Inferior parietal cortex (tissue), 1 donor: ENCODE measurements around the gene MARK3.
"Not testable (repeated sequence)": the region's sequence is repeated elsewhere in the genome, so short reads cannot be mapped to it uniquely, and the experiment has no call there.

ENCODE experiments used
- DNase-seq: peaks from one replicate; pipeline ENCODE4 v3.0.0-alpha.2; 2016; ENCODE audit errors: extremely low spot score

Gene MARK3

DNA sequence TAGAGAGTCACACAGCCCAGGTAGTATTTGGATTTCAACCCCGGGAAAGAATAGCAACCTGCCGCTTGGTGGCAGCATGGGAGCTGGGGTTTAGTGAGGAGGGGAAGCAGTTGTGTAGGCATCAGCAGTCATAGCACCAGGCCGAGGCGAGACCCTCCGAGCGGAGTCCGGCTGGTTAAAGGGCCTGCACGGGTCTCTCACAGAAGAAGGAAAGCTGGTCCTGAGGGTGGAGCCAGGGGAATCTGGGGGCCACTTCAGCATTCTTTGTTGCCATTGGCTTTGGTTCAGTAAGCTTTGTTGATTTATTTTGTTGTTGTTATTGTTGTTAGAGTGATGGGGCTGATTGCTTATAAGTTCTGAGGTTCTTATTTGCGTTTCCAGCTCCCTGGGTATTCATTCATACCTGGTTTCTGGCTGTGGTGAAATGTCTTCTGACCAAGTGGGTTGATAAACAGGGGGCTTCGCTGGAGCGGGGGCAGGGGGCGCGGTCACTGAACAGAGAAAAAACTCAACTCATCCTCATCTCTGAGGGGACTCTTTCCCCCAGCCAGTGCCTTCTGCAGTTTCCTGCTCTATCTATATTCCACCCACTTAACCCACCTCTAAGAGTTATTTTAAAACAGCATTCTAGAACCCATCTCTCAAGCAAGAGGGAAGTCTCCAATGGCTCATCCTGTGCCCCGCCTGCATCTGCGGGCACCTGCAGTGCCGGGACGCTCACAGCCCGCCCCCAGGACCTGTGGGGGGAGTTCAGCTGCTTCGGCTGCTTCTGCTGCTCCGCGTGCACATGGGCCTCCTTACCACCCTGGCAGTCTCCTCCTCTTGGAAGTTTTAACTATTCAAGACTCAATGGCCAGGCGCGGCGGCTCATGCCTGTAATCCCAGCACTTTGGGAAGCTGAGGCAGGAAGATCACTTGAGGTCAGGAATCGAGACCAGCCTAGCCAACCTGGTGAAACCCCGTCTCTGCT, 125.8 kb downstream of the MARK3 start:
- DNase-seq = no peak

- not testable (repeated sequence) for DNase-seq
Measured at GRCh38 chr14:103512180-103512579, 127.0 kb downstream of the MARK3 start.

- peak; percentile 67 for DNase-seq
Measured at GRCh38 chr14:103512701-103513611, 127.7 kb downstream of the MARK3 start.

GRCh38 chr14:103514596-103515421, 129.6 kb downstream of the MARK3 start:
- DNase-seq = no peak

- no peak for DNase-seq
Measured at GRCh38 chr14:103516426-103517173, 131.4 kb downstream of the MARK3 start.

GRCh38 chr14:103517174-103517566, 132.0 kb downstream of the MARK3 start:
- no peak for DNase-seq

- no peak for DNase-seq
Measured at GRCh38 chr14:103517721-103518421, 132.7 kb downstream of the MARK3 start.

- peak; percentile 70 for DNase-seq
Measured at GRCh38 chr14:103518422-103519042, 133.3 kb downstream of the MARK3 start.

DNA sequence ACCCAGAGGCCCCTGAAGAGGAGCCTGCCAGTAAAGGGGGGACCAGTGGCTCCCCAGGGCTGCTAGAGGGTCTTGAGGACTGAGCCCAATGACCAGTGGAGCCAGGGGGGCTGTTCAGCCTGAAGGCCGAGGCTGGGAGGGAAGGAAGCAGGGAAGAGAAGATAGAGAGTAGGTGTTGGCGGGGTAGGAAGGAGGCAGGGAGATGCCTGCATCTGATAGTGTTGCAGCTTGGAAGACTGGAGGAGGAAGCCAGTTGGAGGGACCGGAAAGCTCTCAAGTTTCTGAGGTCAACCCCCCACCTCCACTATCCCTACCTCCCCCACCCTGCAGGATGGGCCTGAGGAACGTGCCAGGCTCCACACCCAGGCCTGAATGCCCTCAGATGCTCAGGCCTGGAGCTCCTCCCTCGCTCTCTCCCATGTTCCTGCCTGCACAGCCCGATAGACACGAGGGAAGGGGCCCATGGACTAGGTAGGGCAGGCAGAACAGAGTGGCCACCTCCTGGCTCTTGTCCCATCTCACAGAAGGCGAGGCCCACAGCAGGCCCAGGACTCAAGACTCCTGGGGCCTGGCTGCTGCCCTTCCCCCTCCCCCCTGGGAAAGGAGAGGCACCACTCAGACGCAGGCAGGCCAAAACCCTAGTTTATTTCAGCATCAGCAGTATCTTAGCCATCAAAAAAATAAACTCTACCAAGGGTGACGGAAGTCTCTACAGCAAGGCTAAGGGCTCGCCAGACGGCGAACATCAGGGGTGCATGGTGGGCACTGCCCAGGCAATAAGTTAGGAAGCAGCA, 134.0 kb downstream of the MARK3 start:
- no peak for DNase-seq

DNA sequence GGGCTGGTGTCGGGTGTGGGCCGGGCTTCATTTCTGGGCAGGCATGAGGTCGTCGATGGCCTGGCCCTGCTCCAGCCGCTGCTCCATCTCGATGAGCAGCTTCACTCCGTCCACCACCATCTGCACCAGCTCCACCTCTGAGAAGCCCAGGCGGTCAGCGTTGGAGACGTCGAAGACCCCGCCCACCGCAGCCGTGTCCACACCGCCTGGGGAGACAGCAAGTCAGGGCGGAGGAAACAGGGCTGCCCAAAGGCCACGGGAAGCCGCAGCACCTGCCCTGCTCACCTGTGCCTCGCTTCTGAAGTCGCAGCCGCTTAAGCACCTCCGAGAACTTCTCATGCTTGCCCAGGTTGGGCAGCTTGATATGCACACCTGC, 134.6 kb downstream of the MARK3 start:
- DNase-seq = no peak

DNA sequence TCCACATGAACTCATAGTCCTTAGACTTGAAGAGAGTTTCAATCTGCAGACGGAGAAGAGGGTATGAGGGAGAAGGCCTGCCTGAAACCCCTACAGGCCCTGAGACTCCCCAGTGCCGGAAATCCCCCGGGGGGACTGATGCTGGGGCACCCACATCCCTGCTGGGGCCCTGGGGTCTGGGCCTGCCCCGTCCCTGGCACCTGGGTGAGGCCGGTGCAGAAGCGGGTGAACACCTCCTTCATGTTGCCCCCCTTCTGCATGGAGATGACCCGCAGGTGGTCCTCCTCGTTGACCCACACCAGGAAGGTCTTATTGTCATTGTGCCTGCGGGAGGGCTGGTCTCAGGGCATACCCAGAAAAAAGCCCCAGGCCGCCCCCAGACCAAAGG, 135.0 kb downstream of the MARK3 start:
- no peak for DNase-seq

DNA sequence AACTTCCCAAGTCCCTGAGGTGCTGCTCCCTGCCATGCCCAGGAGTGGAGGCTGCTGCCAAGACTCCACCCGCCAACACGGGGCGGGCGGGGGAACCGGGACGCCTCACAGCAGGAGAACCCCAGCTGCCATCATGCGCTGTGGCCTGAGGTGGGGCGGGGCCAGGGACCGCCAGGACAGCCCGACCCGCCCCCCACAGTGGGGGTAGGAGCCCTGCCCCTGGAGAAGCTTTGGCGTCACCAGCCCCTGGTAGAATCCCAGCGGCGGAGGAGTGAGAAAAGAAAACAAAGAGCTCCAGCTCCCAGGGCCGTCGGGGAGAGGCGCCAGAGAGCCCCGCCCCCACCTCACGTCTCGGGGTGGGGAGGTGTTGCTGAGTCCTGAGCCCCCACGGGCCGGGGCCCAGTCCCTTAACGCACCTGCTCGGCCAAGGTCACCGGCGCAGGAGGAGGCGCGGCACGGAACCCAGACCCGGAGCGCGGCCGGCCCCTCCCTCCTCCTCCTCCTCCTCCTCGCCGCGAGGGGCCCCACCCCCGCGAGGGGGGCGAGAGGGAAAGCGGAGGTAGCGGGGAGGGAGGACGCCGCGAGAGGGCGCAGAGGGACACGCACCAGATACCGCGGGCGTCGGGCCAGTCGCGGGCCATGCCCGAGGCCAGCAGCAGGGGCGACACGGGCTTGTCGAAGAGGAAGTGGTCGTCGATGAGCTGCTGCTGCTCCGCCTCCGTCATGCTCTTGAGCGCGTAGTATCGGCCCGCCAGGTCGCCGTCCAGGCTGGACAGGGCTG, 135.6 kb downstream of the MARK3 start:
- DNase-seq = no peak

GRCh38 chr14:103521438-103521950, 136.3 kb downstream of the MARK3 start:
- no peak for DNase-seq

DNA sequence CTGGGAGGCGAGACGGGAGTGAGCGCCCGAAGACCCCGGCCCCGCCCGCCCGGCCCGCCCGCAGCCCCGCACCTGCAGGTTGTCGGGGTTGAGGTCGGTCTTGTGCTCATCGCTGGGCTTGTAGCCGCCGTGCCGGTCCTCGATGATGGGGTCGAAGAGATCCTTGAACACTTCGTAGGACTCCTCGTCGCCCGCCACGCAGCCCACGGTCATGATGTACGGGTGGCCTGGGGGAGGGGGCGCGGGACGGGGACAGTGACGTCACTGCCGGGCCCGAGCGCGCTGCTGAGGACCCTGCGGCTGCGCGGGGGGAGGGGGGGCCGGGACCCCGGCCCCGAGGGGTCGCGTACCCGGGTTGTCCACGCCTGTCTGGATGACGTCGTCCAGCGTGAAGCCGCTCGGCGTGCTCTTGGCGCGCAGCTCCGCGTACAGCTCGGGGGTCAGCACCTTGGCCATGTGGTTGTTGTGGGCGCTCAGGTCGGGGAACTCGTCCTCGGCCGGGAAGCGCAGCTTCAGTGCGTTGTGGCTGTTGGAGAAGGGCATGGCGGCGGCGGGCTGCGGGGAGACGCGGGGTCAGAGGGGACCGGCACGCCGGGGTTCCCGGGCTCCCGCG, 136.8 kb downstream of the MARK3 start:
- DNase-seq = no peak

DNA sequence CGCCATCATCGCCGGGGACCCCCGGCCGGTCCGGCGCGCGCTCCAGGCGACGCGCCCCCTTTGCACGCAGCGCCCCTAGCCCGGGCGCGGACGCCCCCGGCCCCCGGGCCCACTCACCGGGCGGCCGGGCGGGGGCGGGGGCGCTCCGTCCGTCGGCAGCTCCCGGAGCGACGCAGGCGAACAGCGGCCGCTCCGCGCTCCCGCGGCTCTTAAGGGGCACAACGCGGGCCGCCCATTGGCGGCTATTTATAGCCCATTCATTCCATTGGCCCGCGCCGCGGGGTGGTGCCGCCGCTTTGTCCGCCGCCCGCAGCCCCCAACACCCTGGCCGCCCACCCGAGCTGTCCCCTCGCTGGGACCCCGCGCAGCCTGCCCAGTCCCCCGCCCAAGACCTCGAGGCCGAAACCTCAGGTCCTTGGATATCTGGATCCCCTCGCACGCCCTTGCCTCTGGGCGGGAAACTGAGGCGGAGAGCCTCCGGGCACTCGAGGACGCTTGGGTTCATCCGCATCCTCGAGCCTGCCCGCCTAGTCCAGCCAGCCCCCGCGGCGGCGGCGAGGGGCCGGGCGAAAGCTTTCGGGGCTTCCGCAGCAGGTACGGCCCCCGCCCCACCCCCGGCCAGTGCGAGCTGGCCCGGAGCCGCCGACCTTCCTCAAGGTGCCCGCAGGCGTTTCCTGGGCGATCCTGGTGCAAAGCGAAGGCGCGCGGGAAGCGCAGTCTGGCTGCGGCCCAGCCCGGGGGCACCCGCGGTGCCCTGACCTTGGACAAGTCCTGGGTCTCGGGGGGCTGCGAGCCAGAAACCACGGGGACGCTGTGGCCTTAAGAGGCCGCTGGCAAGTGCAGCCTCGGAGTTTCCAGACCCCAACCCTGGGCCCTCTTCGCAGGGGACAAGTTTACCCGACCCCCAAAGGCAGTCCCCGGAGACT, 137.7 kb downstream of the MARK3 start, which contains the start of gene CKB:
Gene CKB (minus strand): TSS at position 182 of the 926 bp plus-strand sequence. CDS start 337 bp downstream, outside the sequence.
- peak; percentile 87 for DNase-seq

DNA sequence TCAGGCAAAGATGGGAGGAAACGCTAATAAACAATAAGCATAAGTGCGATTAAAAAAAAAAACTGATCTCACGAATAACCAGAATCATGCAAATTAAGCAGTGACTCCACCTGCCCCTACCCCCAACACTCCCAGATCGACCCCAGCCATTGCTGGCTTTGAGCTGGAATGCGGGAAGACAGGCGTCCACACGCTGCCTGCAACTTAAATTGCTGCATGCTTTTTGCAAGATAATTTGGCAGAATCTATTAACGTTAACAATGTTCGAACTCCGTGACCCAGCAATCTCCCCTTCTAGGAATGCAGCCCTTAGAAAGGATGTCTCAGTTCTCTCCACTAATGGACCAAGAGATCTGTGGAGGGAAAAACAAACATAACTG, 138.3 kb downstream of the MARK3 start:
- no peak for DNase-seq
